ENCODE data around the gene CLK2. TPM values are rescaled to one million over a fixed set of nuclear protein-coding genes. Genes with fewer than 3 reads are reported as not detected.

The CLK2 gene
- total and polyA plus RNA-seq, 2 of the 13 experiments (the other 11 are each of a cell fraction or from before 2014, with no cell fraction given) = 20.1 to 73.5 TPM

DNA sequence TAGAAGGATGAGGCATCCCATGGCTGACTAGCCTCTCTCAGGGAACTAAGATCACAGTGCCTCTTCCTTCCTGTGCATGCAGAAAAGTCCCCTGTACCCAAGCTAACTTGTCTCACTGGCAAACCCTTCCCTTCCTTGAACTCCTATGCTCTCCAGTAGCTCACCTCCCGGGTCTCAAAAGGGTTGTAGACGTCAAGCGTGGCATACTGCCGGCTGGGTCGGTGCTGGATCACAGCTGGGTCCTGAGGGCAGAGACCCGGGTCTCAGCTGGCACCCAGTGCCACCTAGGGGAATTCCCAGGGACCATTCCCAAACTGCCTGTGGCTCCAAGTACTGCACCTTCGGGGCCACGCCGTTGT lies 11.8 kb downstream of the CLK2 start (continued):
- TF ChIP-seq, protein P1, sequence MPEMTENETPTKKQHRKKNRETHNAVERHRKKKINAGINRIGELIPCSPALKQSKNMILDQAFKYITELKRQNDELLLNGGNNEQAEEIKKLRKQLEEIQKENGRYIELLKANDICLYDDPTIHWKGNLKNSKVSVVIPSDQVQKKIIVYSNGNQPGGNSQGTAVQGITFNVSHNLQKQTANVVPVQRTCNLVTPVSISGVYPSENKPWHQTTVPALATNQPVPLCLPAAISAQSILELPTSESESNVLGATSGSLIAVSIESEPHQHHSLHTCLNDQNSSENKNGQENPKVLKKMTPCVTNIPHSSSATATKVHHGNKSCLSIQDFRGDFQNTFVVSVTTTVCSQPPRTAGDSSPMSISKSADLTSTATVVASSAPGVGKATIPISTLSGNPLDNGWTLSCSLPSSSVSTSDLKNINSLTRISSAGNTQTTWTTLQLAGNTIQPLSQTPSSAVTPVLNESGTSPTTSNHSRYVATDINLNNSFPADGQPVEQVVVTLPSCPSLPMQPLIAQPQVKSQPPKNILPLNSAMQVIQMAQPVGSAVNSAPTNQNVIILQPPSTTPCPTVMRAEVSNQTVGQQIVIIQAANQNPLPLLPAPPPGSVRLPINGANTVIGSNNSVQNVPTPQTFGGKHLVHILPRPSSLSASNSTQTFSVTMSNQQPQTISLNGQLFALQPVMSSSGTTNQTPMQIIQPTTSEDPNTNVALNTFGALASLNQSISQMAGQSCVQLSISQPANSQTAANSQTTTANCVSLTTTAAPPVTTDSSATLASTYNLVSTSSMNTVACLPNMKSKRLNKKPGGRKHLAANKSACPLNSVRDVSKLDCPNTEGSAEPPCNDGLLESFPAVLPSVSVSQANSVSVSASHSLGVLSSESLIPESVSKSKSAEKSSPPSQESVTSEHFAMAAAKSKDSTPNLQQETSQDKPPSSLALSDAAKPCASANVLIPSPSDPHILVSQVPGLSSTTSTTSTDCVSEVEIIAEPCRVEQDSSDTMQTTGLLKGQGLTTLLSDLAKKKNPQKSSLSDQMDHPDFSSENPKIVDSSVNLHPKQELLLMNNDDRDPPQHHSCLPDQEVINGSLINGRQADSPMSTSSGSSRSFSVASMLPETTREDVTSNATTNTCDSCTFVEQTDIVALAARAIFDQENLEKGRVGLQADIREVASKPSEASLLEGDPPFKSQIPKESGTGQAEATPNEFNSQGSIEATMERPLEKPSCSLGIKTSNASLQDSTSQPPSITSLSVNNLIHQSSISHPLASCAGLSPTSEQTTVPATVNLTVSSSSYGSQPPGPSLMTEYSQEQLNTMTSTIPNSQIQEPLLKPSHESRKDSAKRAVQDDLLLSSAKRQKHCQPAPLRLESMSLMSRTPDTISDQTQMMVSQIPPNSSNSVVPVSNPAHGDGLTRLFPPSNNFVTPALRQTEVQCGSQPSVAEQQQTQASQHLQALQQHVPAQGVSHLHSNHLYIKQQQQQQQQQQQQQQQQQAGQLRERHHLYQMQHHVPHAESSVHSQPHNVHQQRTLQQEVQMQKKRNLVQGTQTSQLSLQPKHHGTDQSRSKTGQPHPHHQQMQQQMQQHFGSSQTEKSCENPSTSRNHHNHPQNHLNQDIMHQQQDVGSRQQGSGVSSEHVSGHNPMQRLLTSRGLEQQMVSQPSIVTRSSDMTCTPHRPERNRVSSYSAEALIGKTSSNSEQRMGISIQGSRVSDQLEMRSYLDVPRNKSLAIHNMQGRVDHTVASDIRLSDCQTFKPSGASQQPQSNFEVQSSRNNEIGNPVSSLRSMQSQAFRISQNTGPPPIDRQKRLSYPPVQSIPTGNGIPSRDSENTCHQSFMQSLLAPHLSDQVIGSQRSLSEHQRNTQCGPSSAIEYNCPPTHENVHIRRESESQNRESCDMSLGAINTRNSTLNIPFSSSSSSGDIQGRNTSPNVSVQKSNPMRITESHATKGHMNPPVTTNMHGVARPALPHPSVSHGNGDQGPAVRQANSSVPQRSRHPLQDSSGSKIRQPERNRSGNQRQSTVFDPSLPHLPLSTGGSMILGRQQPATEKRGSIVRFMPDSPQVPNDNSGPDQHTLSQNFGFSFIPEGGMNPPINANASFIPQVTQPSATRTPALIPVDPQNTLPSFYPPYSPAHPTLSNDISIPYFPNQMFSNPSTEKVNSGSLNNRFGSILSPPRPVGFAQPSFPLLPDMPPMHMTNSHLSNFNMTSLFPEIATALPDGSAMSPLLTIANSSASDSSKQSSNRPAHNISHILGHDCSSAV (CRISPR knock-in tag; IDR thresholded peaks at IDR 0.05; ENCODE audit: borderline replicate concordance) = no peak
- TF ChIP-seq HNRNPL (IDR thresholded peaks at IDR 0.05; ENCODE audit: low read depth, low read length) (0 out of 2 replicates have a peak, but pooled peaks have one; percentile 74), POLR2AphosphoS5 (IDR thresholded peaks at IDR 0.05; ENCODE audit: low read depth, low read length) (no peak), ZNF775 (CRISPR knock-in tag; IDR thresholded peaks at IDR 0.05; ENCODE audit: borderline replicate concordance) (no peak), ZNF567 (CRISPR knock-in tag; IDR thresholded peaks at IDR 0.05; ENCODE audit: borderline replicate concordance) (0 out of 2 replicates have a peak, but pooled peaks have one; percentile 14), ZNF335 (CRISPR knock-in tag; IDR thresholded peaks at IDR 0.05) (0 out of 2 replicates have a peak, but pooled peaks have one; percentile 4), ARNT (IDR thresholded peaks at IDR 0.05) (no peak), ZNF549 (CRISPR knock-in tag; IDR thresholded peaks at IDR 0.05) (no peak), ZEB1 (IDR thresholded peaks at IDR 0.05; ENCODE audit: insufficient replicate concordance, low read depth) (peak; percentile 1), ZNF10 (CRISPR knock-in tag; IDR thresholded peaks at IDR 0.05; ENCODE audit: borderline replicate concordance, low read depth) (no peak), KLF9 (CRISPR knock-in tag; IDR thresholded peaks at IDR 0.05; ENCODE audit: low read depth) (no peak), ZNF616 (CRISPR knock-in tag; IDR thresholded peaks at IDR 0.05; ENCODE audit: low read depth) (no peak), U2AF1 (optimal IDR thresholded peaks at IDR 0.05; ENCODE audit: low read depth, low read length) (peak; percentile 32), ZNF12 (CRISPR knock-in tag; IDR thresholded peaks at IDR 0.05) (no peak), HOXA9 (CRISPR knock-in tag; IDR thresholded peaks at IDR 0.05; ENCODE audit: borderline replicate concordance) (no peak), BHLHE40 (IDR thresholded peaks at IDR 0.05; ENCODE audit: low read length) (no peak)
- TF ChIP-seq, protein P2, sequence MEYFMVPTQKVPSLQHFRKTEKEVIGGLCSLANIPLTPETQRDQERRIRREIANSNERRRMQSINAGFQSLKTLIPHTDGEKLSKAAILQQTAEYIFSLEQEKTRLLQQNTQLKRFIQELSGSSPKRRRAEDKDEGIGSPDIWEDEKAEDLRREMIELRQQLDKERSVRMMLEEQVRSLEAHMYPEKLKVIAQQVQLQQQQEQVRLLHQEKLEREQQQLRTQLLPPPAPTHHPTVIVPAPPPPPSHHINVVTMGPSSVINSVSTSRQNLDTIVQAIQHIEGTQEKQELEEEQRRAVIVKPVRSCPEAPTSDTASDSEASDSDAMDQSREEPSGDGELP (IDR thresholded peaks at IDR 0.05; ENCODE audit: borderline replicate concordance, low read depth) = peak; percentile 33; the same call in 1 of the 2 replicates
- TF ChIP-seq, protein P3, sequence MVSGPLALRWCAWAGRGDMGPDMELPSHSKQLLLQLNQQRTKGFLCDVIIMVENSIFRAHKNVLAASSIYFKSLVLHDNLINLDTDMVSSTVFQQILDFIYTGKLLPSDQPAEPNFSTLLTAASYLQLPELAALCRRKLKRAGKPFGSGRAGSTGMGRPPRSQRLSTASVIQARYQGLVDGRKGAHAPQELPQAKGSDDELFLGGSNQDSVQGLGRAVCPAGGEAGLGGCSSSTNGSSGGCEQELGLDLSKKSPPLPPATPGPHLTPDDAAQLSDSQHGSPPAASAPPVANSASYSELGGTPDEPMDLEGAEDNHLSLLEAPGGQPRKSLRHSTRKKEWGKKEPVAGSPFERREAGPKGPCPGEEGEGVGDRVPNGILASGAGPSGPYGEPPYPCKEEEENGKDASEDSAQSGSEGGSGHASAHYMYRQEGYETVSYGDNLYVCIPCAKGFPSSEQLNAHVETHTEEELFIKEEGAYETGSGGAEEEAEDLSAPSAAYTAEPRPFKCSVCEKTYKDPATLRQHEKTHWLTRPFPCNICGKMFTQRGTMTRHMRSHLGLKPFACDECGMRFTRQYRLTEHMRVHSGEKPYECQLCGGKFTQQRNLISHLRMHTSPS (CRISPR knock-in tag; IDR thresholded peaks at IDR 0.05; ENCODE audit: low read depth) = 0 out of 2 replicates have a peak, but pooled peaks have one; percentile 11
- TF ChIP-seq, protein P4, sequence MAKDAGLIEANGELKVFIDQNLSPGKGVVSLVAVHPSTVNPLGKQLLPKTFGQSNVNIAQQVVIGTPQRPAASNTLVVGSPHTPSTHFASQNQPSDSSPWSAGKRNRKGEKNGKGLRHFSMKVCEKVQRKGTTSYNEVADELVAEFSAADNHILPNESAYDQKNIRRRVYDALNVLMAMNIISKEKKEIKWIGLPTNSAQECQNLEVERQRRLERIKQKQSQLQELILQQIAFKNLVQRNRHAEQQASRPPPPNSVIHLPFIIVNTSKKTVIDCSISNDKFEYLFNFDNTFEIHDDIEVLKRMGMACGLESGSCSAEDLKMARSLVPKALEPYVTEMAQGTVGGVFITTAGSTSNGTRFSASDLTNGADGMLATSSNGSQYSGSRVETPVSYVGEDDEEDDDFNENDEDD (CRISPR knock-in tag; IDR thresholded peaks at IDR 0.05; ENCODE audit: borderline replicate concordance) = no peak

All from HepG2 (cell line).